Ovary (tissue), 9 donors: ENCODE measurements around the gene PRKCQ. TPM values are rescaled to one million over a fixed set of nuclear protein-coding genes. Genes with fewer than 3 reads are reported as not detected.

Experiments
- DNase-seq, 5 donors: peaks; one replicate each; pipeline ENCODE4 v3.0.0-alpha.2; 2019 to 2020
- H3K27ac ChIP-seq, 2 donors: fragments of 200-600 bp; one replicate each; pipeline versions ENCODE4 v1.5.1 to v1.8.0; 2019 to 2022
- H3K27me3 ChIP-seq: fragments of 200-600 bp; one replicate; pipeline ENCODE4 v1.8.0; 2022
- H3K36me3 ChIP-seq: fragments of 200-600 bp; sonication (generic); one replicate; pipeline ENCODE4 v1.5.1; 2019
- H3K4me1 ChIP-seq: one replicate; pipeline ENCODE4 v1.8.1; 2013; ENCODE audit warnings: mild to moderate bottlenecking, moderate library complexity; ENCODE audit not compliant: insufficient read depth
- H3K4me3 ChIP-seq: fragments of 200-600 bp; sonication (generic); one replicate; pipeline ENCODE4 v1.5.1; 2017
- H3K9me3 ChIP-seq, 2 donors: fragments of 200-600 bp in 1 of 2; sonication (generic) in 1 of 2; one replicate each; pipeline versions ENCODE4 v1.5.1 to v1.8.1; 2013 to 2019; ENCODE audit warnings: mild to moderate bottlenecking in 1 of 2, moderate library complexity in 1 of 2
- EP300 ChIP-seq: sonication (generic); formaldehyde crosslinking; IDR thresholded peaks from one replicate; pipeline ENCODE4 v1.6.1; 2017; ENCODE audit warnings: antibody characterized with exemption
- POLR2A ChIP-seq: fragments of 450-650 bp; IDR thresholded peaks from one replicate; pipeline ENCODE4 v1.6.1; 2017; ENCODE audit warnings: antibody characterized with exemption, mild to moderate bottlenecking, moderate library complexity
- WGBS, 3 donors: extraction: QIAGEN DNeasy Blood & Tissue Kit in 1 of 3; methylation state at CpG; one replicate each; pipeline versions ENCODE4 v1.1.5 to v1.1.7; 2013 to 2017; 5-methylcytosine and 5-hydroxymethylcytosine counted together
- intact Hi-C, 4 donors: fragments of 100-400 bp; cut with DNase I; formaldehyde crosslinking; loops; one replicate each; pipeline versions ENCODE4 v1.11.0 to v1.15.1; 2022 to 2023
- polyA plus RNA-seq, 2 donors: library from polyadenylated mRNA; stranded (reverse); fragments of 200-250 nt in 1 of 2; fragments of 350-450 nt in 1 of 2; fragmentation: Illumina TruSeq in 1 of 2; extraction: RNeasy Lipid Tissue Mini Kit (QIAGEN cat#74804) in 1 of 2; gene quantifications; one replicate each; pipeline ENCODE4 v1.2.3, GENCODE V29; 2013 to 2014
- total RNA-seq, 7 donors: library from RNA; depleted of rRNA in 2 of 7; stranded (reverse); fragments of >200 nt in 2 of 7; fragmentation: NEBNext Ultra II Directional in 3 of 7; extraction: Animal tissue kit (Norgen Biotek cat#: 25700) in 3 of 7; gene quantifications; one replicate each; pipeline versions ENCODE4 v1.1.0 to v1.2.4, GENCODE V29; 2016 to 2023
- TF ChIP-seq, protein P1 (sequence below), 3 donors: fragments of 450-650 bp in 2 of 3; fragments of 200-600 bp in 1 of 3; IDR thresholded peaks; one replicate each; pipeline versions ENCODE4 v1.5.1 to v1.8.0; 2016 to 2022; ENCODE audit warnings: antibody characterized with exemption in 3 of 3, mild to moderate bottlenecking in 1 of 3
- donor health status: DM: no; HTN: no; CAD: no; lungs with moderate emphysema.
- donor health status: DM: no; HTN: no; CAD: no.
- donor health status: Bipolar disorder and iron deficiency.
- donor health status: DM: yes; HTN: yes; CAD: no.
- donor health status: DM: no; HTN: no; CAD: no.
- donor health status: DM: yes; HTN: yes; CAD: no.

PRKCQ gene
- total and polyA plus RNA-seq, 9 donors = 0.71 to 3.6 (median 1.1) TPM

DNA sequence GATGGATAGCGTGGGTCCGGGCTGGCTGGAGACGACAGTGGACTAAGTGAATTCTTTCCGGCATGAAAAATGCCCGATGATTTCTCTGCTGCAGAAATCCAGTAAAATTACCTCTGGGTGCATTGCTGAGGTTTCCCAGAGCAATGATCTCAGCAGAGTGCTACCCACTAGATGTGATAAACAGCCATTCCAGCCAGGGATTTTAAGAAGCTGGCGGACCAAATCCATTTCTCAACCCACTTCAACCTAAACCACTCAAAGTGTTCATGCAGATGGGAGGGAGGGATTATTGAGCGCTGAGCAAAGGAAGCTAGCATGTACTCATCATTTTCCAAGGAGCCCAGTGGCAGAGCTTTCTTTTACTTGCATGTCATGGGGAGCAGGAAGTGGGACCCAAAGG, 116.7 kb downstream of the PRKCQ start:
- no peak overlapping the region for H3K27ac ChIP-seq
- no peak overlapping the region for H3K4me3 ChIP-seq
- whole genome bisulfite sequencing, 3 donors = 89 to 96% (median 94%) methylated on average over 7 of the region's 7 CpGs
- intact Hi-C loops = no loop called here
- TF ChIP-seq POLR2A (no peak), EP300 (no peak)
- TF ChIP-seq, protein P1, sequence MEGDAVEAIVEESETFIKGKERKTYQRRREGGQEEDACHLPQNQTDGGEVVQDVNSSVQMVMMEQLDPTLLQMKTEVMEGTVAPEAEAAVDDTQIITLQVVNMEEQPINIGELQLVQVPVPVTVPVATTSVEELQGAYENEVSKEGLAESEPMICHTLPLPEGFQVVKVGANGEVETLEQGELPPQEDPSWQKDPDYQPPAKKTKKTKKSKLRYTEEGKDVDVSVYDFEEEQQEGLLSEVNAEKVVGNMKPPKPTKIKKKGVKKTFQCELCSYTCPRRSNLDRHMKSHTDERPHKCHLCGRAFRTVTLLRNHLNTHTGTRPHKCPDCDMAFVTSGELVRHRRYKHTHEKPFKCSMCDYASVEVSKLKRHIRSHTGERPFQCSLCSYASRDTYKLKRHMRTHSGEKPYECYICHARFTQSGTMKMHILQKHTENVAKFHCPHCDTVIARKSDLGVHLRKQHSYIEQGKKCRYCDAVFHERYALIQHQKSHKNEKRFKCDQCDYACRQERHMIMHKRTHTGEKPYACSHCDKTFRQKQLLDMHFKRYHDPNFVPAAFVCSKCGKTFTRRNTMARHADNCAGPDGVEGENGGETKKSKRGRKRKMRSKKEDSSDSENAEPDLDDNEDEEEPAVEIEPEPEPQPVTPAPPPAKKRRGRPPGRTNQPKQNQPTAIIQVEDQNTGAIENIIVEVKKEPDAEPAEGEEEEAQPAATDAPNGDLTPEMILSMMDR (IDR thresholded peaks at IDR 0.05) = no peak
- H3K4me1 ChIP-seq = no peaks in the 10 kb centered on the region
- no peaks in the 10 kb centered on the region for H3K27me3 ChIP-seq
- no peak for DNase-seq
- no peaks in the 10 kb centered on the region for H3K36me3 ChIP-seq
- H3K9me3 ChIP-seq = no peaks in the 10 kb centered on the region

DNA sequence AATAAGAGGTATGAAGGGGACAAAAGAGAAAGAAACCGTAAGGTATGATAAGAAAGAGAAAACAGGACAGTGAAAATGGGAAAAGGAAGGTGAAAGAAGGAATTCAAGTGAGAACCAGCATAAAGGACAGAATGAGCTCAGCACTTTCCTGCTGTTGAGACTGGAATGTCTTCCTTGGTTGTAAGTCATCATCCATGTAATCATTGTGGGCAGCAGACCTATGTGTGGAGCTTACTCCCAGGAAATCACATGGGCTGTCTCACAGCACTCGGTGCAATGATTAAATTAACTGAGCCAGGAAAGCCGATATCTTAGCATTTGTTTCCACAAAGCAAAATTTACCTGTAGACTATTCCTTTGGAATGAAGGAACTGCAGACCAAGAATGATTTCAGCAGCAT, 118.1 kb downstream of the PRKCQ start:
- 75 to 85% (median 77%) methylated on average over 3 of the region's 3 CpGs for WGBS, 3 donors
- H3K9me3 ChIP-seq = no peaks in the 10 kb centered on the region
- TF ChIP-seq EP300 = no peak
- H3K36me3 ChIP-seq = no peaks in the 10 kb centered on the region
- H3K4me3 ChIP-seq = no peak overlapping the region
- no peak for DNase-seq
- intact Hi-C loops = no loop called here
- H3K27me3 ChIP-seq = no peaks in the 10 kb centered on the region
- no peaks in the 10 kb centered on the region for H3K4me1 ChIP-seq
- H3K27ac ChIP-seq = no peak overlapping the region

DNA sequence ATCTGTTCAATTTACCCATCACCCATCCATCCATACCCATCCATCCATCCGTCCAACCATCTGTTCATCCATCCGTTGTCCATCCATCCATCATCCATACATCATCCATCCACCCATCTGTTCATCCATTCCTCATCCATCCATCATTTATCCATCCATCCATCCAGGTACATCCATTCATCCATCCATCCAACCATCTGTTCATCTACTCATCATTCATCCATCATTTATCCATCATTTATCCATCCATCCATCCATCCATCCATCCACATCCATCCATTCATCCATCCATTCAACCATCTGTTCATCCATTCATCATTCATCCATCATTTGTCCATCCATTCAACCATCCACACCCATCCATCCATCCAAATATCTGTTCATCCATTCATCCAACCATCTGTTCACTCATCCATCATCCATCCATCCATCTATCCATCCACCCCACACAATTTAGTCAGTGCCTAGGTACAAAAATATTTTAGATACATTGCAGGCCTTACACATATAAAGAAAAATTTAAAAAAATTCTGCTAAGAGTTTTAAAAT, 119.1 kb downstream of the PRKCQ start:
- H3K27me3 ChIP-seq = no peaks in the 10 kb centered on the region
- TF ChIP-seq, protein P1 (IDR thresholded peaks at IDR 0.05) = no peak
- no peak for TF ChIP-seq EP300
- no peak for TF ChIP-seq POLR2A
- H3K9me3 ChIP-seq = no peaks in the 10 kb centered on the region
- intact Hi-C loops = no loop called here
- WGBS, 3 donors = 88 to 98% (median 95%) methylated on average over 2 of the region's 2 CpGs
- no peak overlapping the region for H3K27ac ChIP-seq
- no peak overlapping the region for H3K4me3 ChIP-seq
- H3K36me3 ChIP-seq = no peaks in the 10 kb centered on the region
- no peaks in the 10 kb centered on the region for H3K4me1 ChIP-seq
- no peak for DNase-seq

DNA sequence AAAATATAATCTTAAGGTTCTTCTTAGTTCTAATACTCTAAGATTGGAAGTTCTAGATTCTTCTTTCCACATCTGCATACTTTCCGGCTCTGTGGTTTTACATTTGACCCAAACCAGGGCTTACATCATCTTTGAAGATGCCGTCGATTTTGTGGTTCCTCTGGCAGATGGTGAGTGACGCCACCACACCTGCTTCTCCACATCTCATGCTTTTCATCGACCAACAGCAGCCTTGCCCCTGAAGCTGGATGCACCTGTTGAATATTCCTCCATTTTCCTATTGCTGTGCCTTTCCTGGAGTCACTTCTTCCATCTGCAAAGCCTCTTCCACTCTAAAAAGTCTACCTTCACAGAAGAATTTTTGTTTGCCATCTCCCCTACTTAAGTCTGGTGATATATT, 121.3 kb downstream of the PRKCQ start:
- Histone ChIP-seq H3K36me3 (no peaks in the 10 kb centered on the region), H3K27ac (no peak overlapping the region), H3K4me3 (no peak overlapping the region), H3K9me3 (no peaks in the 10 kb centered on the region), H3K27me3 (no peaks in the 10 kb centered on the region), H3K4me1 (no peaks in the 10 kb centered on the region)
- TF ChIP-seq POLR2A (no peak), EP300 (no peak)
- TF ChIP-seq, protein P1 (IDR thresholded peaks at IDR 0.05) = no peak
- WGBS, 3 donors = 90 to 99% (median 98%) methylated on average over 5 of the region's 5 CpGs
- no peak for DNase-seq
- intact Hi-C loops = no loop called here

DNA sequence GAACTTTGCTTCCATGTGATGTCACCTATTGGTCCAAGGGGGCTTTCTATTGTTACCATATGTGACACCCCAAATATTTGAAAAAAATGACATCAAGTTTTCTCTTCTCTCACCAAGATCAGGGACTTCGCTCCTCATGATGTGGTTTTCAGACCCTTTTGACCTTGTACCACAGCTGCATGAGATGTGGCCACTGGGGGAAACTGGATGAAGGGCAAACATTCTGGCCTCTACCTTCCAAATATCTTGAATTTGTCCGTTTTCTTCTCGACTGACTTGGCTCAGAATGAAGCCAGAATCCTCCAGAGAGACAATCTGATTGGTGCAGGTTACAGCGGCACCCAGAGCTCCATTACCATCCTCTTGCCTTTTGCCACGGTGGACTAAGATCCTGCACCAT, 122.7 kb downstream of the PRKCQ start:
- no peak for TF ChIP-seq POLR2A
- TF ChIP-seq, protein P1 (IDR thresholded peaks at IDR 0.05) = no peak
- TF ChIP-seq EP300 = no peak
- WGBS, 3 donors = 92 to 93% (median 92%) methylated on average over 5 of the region's 5 CpGs
- intact Hi-C loops = no loop called here
- H3K27ac ChIP-seq = no peak overlapping the region
- no peak for DNase-seq
- H3K27me3 ChIP-seq = no peaks in the 10 kb centered on the region
- H3K9me3 ChIP-seq = no peaks in the 10 kb centered on the region
- no peaks in the 10 kb centered on the region for H3K36me3 ChIP-seq
- H3K4me1 ChIP-seq = no peaks in the 10 kb centered on the region
- H3K4me3 ChIP-seq = no peak overlapping the region
